Measurements from ENCODE around the gene RPS23.

The RPS23 gene

GRCh38 chr5:82277987-82278710 is at the start of gene RPS23:
Gene RPS23, minus strand, starts transcription at chr5:82278354. Its CDS starts 31 bp downstream, at chr5:82278323.
- TF ChIP-seq ZFX (IDR thresholded peaks at IDR 0.05) = peak; percentile 95
- TF ChIP-seq, protein P1, sequence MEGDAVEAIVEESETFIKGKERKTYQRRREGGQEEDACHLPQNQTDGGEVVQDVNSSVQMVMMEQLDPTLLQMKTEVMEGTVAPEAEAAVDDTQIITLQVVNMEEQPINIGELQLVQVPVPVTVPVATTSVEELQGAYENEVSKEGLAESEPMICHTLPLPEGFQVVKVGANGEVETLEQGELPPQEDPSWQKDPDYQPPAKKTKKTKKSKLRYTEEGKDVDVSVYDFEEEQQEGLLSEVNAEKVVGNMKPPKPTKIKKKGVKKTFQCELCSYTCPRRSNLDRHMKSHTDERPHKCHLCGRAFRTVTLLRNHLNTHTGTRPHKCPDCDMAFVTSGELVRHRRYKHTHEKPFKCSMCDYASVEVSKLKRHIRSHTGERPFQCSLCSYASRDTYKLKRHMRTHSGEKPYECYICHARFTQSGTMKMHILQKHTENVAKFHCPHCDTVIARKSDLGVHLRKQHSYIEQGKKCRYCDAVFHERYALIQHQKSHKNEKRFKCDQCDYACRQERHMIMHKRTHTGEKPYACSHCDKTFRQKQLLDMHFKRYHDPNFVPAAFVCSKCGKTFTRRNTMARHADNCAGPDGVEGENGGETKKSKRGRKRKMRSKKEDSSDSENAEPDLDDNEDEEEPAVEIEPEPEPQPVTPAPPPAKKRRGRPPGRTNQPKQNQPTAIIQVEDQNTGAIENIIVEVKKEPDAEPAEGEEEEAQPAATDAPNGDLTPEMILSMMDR (conservative IDR thresholded peaks at IDR 0.05) = no peak
- H3K27ac ChIP-seq = peak within 1 kb of the TSS; percentile 98

- no peak for TF ChIP-seq ZFX (IDR thresholded peaks at IDR 0.05)
- TF ChIP-seq, protein P1 (conservative IDR thresholded peaks at IDR 0.05) = no peak
- no peak overlapping the region for H3K27ac ChIP-seq
These were observed 49.8 kb upstream of the RPS23 start for GRCh38 chr5:82327941-82328340.

GRCh38 chr5:82325996-82326395 is 47.8 kb upstream of the RPS23 start:
- H3K27ac ChIP-seq = no peak overlapping the region
- TF ChIP-seq, protein P1 (conservative IDR thresholded peaks at IDR 0.05) = no peak
- no peak for TF ChIP-seq ZFX (IDR thresholded peaks at IDR 0.05)

GRCh38 chr5:82325155-82325554 is 47.0 kb upstream of the RPS23 start:
- no peak overlapping the region for H3K27ac ChIP-seq
- no peak for TF ChIP-seq ZFX (IDR thresholded peaks at IDR 0.05)
- TF ChIP-seq, protein P1 (conservative IDR thresholded peaks at IDR 0.05) = no peak

DNA sequence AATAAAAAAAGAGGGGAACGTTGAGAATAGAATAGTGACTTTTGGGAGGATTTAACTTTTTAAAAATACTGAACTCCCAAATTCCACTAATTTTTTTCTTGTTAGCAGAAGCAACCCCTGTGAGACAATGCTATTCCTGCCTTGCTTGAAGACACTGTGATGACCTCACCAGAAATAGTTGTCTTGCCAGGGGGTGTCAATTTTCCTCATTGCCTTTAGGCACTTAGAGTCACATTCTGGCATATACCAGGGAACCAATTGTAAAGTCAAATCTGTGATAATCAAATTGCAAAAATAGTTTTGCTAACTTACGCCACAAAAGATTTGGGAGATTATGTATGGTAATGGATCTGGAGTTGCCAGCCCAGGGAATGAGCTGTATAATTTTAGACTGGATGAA is 42.8 kb upstream of the RPS23 start:
- no peak for TF ChIP-seq ZFX (IDR thresholded peaks at IDR 0.05)
- TF ChIP-seq, protein P1 (conservative IDR thresholded peaks at IDR 0.05) = no peak
- no peak overlapping the region for H3K27ac ChIP-seq

DNA sequence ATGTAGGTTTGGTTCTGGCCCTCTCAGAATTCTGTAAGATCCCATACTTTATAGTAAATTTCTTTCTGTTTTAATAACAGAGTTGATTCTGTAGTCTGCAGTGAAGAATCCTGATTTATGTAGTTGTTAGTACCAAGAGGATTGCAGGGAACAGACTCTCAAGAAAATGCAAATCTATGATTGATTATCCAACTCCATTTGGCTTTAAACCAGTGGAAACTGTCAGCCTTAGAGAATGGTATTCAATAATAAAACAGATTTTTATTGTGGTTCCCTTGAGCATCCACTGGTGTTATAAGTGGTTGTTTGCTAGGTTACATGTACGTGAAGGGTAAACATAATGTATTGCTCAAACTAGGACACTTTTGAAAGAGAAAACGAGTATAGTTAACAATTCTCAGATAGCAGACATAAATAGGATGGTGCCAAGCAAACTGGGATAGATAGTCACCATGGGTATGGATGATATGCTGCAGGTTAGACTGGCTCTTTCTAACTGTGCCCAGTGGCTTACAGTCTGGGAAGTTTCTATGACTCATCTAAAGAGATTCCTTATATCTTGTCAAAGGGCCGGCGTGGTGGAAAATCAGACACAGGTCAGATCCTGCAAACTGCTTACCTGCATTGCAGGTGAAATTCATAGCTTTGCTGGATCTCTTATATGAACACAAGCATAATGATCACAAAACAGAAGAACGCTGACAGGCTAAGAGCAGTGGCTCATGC is 41.7 kb upstream of the RPS23 start:
- TF ChIP-seq, protein P1 (conservative IDR thresholded peaks at IDR 0.05) = no peak
- TF ChIP-seq ZFX (IDR thresholded peaks at IDR 0.05) = no peak

GRCh38 chr5:82319192-82319591 is 41.0 kb upstream of the RPS23 start:
- no peak overlapping the region for H3K27ac ChIP-seq

More for the DNA sequence above, 41.7 kb upstream of the RPS23 start:
- no peak overlapping the region for H3K27ac ChIP-seq

More at GRCh38 chr5:82319192-82319591, 41.0 kb upstream of the RPS23 start:
- TF ChIP-seq, protein P1 (conservative IDR thresholded peaks at IDR 0.05) = no peak
- no peak for TF ChIP-seq ZFX (IDR thresholded peaks at IDR 0.05)

Measured in C4-2B (cell line).